Coronary artery (tissue), 2 donors: ENCODE results near the gene ZDHHC11.

Experiments
- DNase-seq: peaks from one replicate; pipeline ENCODE4 v3.0.0-alpha.2; 2017; ENCODE audit warnings: low spot score
- H3K27ac ChIP-seq, 2 donors: fragments of 200-600 bp; sonication (generic); one replicate each; pipeline ENCODE4 v1.5.1; 2016 to 2019
- H3K4me3 ChIP-seq: fragments of 200-600 bp; sonication (generic); 2 replicates; pipeline ENCODE4 v1.5.1; 2016; ENCODE audit warnings: mild to moderate bottlenecking, moderate library complexity
- TF ChIP-seq, protein P1 (sequence below): fragments of 200-600 bp; sonication (generic); IDR thresholded peaks from one replicate; pipeline ENCODE4 v1.5.1; 2019; ENCODE audit warnings: antibody characterized with exemption

ZDHHC11 gene

DNA sequence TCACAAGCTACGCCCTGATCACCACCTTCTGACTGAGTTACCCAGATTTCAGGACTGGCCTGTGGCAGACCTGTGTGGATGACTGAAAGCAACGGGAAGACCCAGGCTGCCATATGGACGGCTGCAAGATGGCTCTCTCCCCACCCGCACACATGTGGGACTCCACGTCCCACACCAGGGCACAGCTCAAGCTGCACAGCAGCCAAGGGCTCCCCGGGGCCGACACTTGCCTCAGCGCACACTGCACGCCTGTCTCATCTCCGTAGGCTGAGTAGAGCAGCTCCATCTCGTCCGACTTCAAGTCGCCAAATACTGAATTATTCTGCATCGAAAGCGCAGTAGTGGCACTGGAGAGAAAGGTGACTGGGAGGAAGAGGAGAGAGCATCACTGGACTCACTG is 27.3 kb upstream of the ZDHHC11 start:
- Histone ChIP-seq H3K27ac (no peak overlapping the region), H3K4me3 (no peak overlapping the region)
- TF ChIP-seq, protein P1, sequence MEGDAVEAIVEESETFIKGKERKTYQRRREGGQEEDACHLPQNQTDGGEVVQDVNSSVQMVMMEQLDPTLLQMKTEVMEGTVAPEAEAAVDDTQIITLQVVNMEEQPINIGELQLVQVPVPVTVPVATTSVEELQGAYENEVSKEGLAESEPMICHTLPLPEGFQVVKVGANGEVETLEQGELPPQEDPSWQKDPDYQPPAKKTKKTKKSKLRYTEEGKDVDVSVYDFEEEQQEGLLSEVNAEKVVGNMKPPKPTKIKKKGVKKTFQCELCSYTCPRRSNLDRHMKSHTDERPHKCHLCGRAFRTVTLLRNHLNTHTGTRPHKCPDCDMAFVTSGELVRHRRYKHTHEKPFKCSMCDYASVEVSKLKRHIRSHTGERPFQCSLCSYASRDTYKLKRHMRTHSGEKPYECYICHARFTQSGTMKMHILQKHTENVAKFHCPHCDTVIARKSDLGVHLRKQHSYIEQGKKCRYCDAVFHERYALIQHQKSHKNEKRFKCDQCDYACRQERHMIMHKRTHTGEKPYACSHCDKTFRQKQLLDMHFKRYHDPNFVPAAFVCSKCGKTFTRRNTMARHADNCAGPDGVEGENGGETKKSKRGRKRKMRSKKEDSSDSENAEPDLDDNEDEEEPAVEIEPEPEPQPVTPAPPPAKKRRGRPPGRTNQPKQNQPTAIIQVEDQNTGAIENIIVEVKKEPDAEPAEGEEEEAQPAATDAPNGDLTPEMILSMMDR = no peak
- no peak for DNase-seq

DNA sequence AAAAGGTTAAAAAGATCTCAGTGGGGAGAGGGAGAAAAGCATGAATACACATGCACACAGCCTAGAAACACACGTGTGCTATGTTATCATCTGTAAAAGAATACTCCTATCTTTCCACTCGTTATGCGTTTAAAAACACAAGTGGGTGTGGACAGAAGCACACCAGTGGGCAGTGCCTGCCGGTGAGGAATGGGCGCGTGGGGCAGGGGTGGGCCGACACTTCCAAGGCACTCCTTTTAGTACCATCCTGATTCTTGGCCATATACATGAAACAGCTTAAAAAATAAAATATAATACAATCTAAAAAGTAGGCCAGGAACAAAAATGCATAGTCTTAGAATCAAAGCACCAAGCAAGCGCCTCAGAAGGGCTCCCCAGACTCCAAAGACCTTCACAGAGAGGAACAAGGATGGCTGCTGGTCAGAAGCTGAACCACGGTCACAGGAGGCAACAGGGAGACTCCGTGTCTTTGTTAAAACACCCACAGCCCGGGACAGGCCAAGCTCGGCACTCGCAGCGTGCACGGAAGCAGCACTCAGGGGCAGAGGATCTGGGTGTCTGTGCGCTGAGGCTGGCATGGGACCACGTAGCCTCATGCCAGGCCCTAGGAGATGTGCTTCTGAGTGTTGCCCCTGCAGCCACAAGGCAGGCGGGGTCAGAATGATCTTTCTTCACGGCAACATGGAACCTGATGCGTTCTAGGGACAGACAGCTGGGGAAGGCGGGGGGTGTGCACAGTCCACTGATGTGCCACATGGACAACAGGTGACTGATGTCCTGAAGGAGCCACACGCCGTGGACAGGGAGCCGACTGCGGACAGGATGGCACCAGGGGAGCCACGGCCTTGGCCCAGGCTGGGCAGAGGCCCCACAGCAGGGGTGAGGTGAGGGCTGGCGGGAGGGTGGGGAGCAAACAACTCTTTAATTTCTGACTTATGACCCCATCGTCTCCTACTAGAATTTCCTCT is 25.9 kb upstream of the ZDHHC11 start:
- H3K4me3 ChIP-seq = no peak overlapping the region
- TF ChIP-seq, protein P1 = no peak
- DNase-seq = no peak
- no peak overlapping the region for H3K27ac ChIP-seq

DNA sequence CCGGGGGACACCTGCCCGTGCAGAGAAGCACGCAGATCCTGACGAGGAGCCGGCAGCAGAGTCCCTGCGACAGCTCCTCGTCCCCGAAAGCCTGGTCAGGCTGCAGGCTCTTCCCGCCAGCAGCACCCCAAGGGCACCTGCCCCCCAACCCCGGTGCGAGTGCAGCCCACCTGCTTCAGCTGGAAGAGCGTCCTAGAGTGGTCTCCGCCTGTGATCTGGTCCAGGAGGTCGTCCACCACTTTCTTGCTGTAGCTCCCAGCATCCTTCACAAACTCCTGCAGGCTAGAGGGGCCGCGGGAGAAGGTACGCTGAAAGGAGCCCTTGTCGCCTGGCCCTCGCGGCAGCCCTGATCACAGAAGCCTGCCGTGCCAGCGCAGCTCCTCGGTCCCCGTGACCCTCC is 25.1 kb upstream of the ZDHHC11 start:
- H3K4me3 ChIP-seq = no peak overlapping the region
- TF ChIP-seq, protein P1 = no peak
- no peak for DNase-seq
- no peak overlapping the region for H3K27ac ChIP-seq

DNA sequence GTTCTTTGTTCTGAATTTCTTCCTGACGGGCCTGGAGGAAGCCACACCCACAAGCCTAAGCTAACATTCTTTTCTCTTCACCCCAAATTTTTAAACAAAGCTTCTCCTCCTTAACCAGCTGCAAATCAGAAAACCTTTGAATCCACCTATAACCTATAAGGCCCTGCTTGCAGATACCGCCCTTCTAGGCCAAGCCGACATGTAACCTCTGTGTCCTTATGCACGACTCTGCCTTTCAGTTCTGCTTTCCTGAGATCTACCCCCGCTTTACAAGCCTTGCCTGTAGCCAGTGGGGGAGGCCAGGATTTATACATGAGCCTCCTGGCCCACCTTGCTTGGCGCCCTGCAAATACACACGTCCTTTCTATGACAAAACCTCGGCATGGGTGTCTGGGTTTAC is 22.5 kb upstream of the ZDHHC11 start:
- Histone ChIP-seq H3K27ac (no peak overlapping the region), H3K4me3 (no peak overlapping the region)
- DNase-seq = no peak
- TF ChIP-seq, protein P1 = no peak

DNA sequence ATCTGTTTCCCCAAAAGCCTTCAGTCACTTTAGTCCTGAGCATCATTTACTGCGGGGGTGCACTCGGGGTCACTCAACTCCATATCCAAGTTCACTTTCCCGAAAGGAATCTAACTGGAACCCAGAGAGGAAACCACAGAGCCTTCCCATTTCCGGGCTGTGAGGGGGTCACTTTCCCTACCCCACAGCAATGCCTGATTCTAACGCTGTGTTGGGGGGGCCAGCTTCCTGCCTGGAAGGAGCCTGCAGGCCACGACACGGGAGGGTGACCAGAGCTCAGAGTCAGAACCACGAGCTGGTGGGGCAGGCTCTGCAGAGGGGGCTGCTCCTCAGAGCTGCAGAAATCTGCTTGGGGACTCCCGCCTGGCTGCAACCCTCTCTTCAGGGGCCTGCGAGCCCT is 21.5 kb upstream of the ZDHHC11 start:
- H3K4me3 ChIP-seq = no peak overlapping the region

DNA sequence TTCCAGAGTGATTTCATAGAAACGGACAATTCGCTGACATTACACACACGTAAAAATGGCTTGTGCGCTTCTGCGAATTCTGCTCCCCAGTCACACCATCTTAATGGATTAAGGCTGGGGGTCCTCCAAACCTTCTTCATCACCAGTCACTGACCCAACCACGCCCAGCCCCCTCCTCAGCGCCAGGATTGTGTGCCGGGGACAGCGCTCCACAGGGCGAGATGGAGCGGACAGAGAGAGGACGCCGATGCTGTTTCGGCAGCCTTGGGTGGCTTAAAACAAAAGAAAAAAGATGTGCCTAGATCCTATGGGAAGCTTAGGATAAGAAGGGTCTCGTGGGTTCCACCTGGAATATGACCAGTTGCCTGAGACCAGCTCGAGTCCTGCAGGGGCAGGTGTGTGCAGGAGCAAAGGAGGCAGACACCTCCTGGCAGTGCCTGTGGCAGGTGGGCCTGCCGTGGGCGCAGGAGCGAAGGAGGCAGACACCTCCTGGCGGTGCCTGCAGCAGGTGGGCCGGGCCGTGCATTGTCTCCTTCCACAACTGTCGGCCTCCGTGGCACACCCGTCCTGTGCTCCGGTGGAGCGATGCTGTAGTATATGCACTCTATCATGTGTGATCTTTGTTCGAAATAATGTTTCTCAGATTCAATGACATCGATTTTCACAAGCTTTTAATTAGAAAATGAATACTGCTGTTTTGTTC is 21.0 kb upstream of the ZDHHC11 start:
- Histone ChIP-seq H3K4me3 (no peak overlapping the region), H3K27ac (no peak overlapping the region)
- DNase-seq = no peak
- TF ChIP-seq, protein P1 = no peak

More for the DNA sequence above, 21.5 kb upstream of the ZDHHC11 start:
- DNase-seq = no peak
- TF ChIP-seq, protein P1 = no peak
- H3K27ac ChIP-seq = no peak overlapping the region
